HepG2 (cell line): Measurements from ENCODE around the gene UBE2O. TPM values are rescaled to one million over a fixed set of nuclear protein-coding genes. Genes with fewer than 3 reads are reported as not detected.
A peak's percentile ranks its signal among the peaks of the same experiment; 100 is the strongest.

Experiments
- CBX2 ChIP-seq, 2 experiments: fragments of 200-600 bp in 1 of 2; sonication (generic); formaldehyde crosslinking in 1 of 2; IDR thresholded peaks; 2 replicates each; pipeline versions ENCODE4 v1.7.0 to v1.8.1; 2018 to 2022; ENCODE audit warnings: low read depth in 2 of 2, low read length in 1 of 2, mild to moderate bottlenecking in 1 of 2, missing genetic modification reagents in 1 of 2
- CHCHD3 ChIP-seq: sonication (generic); formaldehyde crosslinking; IDR thresholded peaks from 2 replicates; pipeline ENCODE4 v1.8.0; 2022; ENCODE audit warnings: mild to moderate bottlenecking, missing genetic modification reagents, moderate library complexity
- HMG20A ChIP-seq: IDR thresholded peaks from 2 replicates; pipeline ENCODE4 v1.6.1; 2016; ENCODE audit warnings: borderline replicate concordance
- JARID2 ChIP-seq: sonication (generic); formaldehyde crosslinking; IDR thresholded peaks from 2 replicates; pipeline ENCODE4 v1.8.1; 2023; ENCODE audit warnings: missing genetic modification reagents, inconsistent platforms; ENCODE audit not compliant: insufficient replicate concordance
- KDM2A ChIP-seq: sonication (generic); formaldehyde crosslinking; IDR thresholded peaks from 2 replicates; pipeline ENCODE4 v1.4.0; 2020; ENCODE audit warnings: low read depth, missing genetic modification reagents, borderline replicate concordance
- KLF11 ChIP-seq: IDR thresholded peaks from 2 replicates; pipeline ENCODE4 v1.6.1; 2016; ENCODE audit warnings: missing compliant biosample characterization
- MAF1 ChIP-seq: sonication (generic); formaldehyde crosslinking; IDR thresholded peaks from 2 replicates; pipeline ENCODE4 v1.5.0; 2020; ENCODE audit warnings: missing genetic modification reagents, borderline replicate concordance
- MAFG ChIP-seq: sonication (generic); formaldehyde crosslinking; IDR thresholded peaks from 2 replicates; pipeline ENCODE4 v1.5.1; 2020; ENCODE audit warnings: mild to moderate bottlenecking, missing genetic modification reagents
- REL ChIP-seq: sonication (generic); formaldehyde crosslinking; conservative IDR thresholded peaks from 2 replicates; pipeline ENCODE4 v1.8.0; 2022; ENCODE audit warnings: mild to moderate bottlenecking, missing genetic modification reagents, moderate library complexity
- SMARCC2 ChIP-seq: fragments of 450-650 bp; IDR thresholded peaks from 2 replicates; pipeline ENCODE4 v1.6.1; 2017; ENCODE audit warnings: antibody characterized with exemption, mild to moderate bottlenecking
- SMC3 ChIP-seq: IDR thresholded peaks from 2 replicates; pipeline ENCODE4 v1.6.1; 2011; ENCODE audit warnings: low read length, improper control_type of control experiment
- TFDP1 ChIP-seq: IDR thresholded peaks from 2 replicates; pipeline ENCODE4 v1.6.1; 2016; ENCODE audit warnings: missing compliant biosample characterization, missing genetic modification reagents, borderline replicate concordance
- ZFP90 ChIP-seq: sonication (generic); formaldehyde crosslinking; IDR thresholded peaks from 2 replicates; pipeline ENCODE4 v1.8.0; 2022; ENCODE audit warnings: missing genetic modification reagents, mild to moderate bottlenecking, inconsistent platforms, borderline replicate concordance
- ZNF280D ChIP-seq: sonication (generic); formaldehyde crosslinking; IDR thresholded peaks from 2 replicates; pipeline ENCODE4 v1.5.1; 2020; ENCODE audit warnings: mild to moderate bottlenecking, missing genetic modification reagents
- ZNF382 ChIP-seq: sonication (generic); formaldehyde crosslinking; IDR thresholded peaks from 2 replicates; pipeline ENCODE4 v1.5.0; 2020; ENCODE audit warnings: missing genetic modification reagents, mild to moderate bottlenecking, borderline replicate concordance
- ZSCAN12 ChIP-seq: sonication (generic); formaldehyde crosslinking; IDR thresholded peaks from 2 replicates; pipeline ENCODE4 v1.9.0; 2021; ENCODE audit warnings: mild to moderate bottlenecking, missing genetic modification reagents
- polyA plus RNA-seq, 8 experiments: library from polyadenylated mRNA; depleted of rRNA in 3 of 8; stranded (reverse) in 7 of 8; unstranded in 1 of 8; fragments of >200 nt; fragmentation: Illumina TruSeq in 4 of 8; extraction: Trizol in 4 of 8; gene quantifications; 2 replicates each; pipeline versions ENCODE4 v1.2.1 to v1.2.3, GENCODE V29; 2011 to 2016; ENCODE audit warnings: low read depth in 4 of 8, missing spikeins in 1 of 8, mixed read lengths in 1 of 8; ENCODE audit not compliant: insufficient read depth in 1 of 8
- total RNA-seq, 5 experiments: library from RNA; depleted of rRNA; stranded (reverse); fragments of >200 nt; fragmentation: Illumina TruSeq; extraction: Trizol; gene quantifications; 2 replicates each; pipeline ENCODE4 v1.2.3, GENCODE V29; 2016; ENCODE audit warnings: low read depth in 1 of 5
- TF ChIP-seq, protein P1 (sequence below): sonication (generic); formaldehyde crosslinking; IDR thresholded peaks from 2 replicates; pipeline ENCODE4 v1.5.0; 2020; ENCODE audit warnings: mild to moderate bottlenecking, missing genetic modification reagents
- TF ChIP-seq, protein P2 (sequence below): sonication (generic); formaldehyde crosslinking; IDR thresholded peaks from 2 replicates; pipeline ENCODE4 v1.5.0; 2020; ENCODE audit warnings: mild to moderate bottlenecking, missing genetic modification reagents
- TF ChIP-seq, protein P3 (sequence below): sonication (generic); formaldehyde crosslinking; IDR thresholded peaks from 2 replicates; pipeline ENCODE4; 2020; ENCODE audit warnings: missing genetic modification reagents, mild to moderate bottlenecking, borderline replicate concordance

The UBE2O gene
- total and polyA plus RNA-seq, 2 of the 13 experiments (the other 11 are each of a cell fraction or from before 2014, with no cell fraction given) = 21.5 to 23.5 TPM

DNA sequence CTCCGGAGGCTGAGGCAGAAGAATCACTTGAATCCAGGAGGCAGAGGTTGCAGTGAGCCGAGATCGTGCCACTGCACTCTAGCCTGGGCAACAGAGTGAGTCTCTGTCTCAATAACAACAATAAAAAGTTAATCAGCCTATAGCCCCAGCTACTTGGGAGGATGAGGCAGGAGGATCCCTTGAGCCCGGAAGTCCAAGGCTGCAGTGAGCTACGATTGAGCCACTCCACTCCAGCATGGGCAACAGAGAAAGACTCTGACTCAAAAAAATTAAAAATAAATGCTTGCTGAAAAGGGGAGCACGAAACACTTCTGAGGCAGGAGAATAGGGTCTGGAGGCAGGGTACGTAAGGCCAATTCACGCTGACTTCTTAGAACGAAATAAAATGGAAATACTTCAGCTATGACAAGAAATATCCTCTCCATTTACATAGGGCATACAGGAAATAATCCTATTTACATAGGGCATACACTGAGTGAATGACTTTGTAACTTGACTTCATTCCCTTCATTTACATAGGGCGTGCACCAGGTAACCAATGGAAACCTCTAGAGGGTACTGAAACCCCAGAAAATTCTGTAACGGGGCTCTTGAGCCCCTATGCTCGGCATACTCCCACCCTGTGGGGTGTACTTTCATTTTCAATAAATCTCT, 96.0 kb downstream of the UBE2O start (continued):
- TF ChIP-seq ZFP90 (CRISPR knock-in tag) (no peak), ZNF382 (no peak), SMARCC2 (no peak), JARID2 (CRISPR knock-in tag) (no peak), MAF1 (no peak), TFDP1 (CRISPR knock-in tag) (no peak), KDM2A (CRISPR knock-in tag) (no peak), CHCHD3 (CRISPR knock-in tag) (no peak), SMC3 (no peak), REL (CRISPR knock-in tag) (no peak), HMG20A (CRISPR knock-in tag) (0 out of 2 replicates have a peak, but pooled peaks have one; percentile 5), KLF11 (no peak), ZNF280D (CRISPR knock-in tag) (no peak), MAFG (CRISPR knock-in tag) (no peak), ZSCAN12 (no peak), CBX2 (IDR thresholded peaks at IDR 0.05; ENCODE audit: low read depth, low read length) (no peak), CBX2 (CRISPR knock-in tag; IDR thresholded peaks at IDR 0.05; ENCODE audit: low read depth) (no peak)
- TF ChIP-seq, protein P1, sequence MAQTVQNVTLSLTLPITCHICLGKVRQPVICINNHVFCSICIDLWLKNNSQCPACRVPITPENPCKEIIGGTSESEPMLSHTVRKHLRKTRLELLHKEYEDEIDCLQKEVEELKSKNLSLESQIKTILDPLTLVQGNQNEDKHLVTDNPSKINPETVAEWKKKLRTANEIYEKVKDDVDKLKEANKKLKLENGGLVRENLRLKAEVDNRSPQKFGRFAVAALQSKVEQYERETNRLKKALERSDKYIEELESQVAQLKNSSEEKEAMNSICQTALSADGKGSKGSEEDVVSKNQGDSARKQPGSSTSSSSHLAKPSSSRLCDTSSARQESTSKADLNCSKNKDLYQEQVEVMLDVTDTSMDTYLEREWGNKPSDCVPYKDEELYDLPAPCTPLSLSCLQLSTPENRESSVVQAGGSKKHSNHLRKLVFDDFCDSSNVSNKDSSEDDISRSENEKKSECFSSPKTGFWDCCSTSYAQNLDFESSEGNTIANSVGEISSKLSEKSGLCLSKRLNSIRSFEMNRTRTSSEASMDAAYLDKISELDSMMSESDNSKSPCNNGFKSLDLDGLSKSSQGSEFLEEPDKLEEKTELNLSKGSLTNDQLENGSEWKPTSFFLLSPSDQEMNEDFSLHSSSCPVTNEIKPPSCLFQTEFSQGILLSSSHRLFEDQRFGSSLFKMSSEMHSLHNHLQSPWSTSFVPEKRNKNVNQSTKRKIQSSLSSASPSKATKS (CRISPR knock-in tag) = no peak
- TF ChIP-seq, protein P2, sequence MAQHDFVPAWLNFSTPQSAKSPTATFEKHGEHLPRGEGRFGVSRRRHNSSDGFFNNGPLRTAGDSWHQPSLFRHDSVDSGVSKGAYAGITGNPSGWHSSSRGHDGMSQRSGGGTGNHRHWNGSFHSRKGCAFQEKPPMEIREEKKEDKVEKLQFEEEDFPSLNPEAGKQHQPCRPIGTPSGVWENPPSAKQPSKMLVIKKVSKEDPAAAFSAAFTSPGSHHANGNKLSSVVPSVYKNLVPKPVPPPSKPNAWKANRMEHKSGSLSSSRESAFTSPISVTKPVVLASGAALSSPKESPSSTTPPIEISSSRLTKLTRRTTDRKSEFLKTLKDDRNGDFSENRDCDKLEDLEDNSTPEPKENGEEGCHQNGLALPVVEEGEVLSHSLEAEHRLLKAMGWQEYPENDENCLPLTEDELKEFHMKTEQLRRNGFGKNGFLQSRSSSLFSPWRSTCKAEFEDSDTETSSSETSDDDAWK (CRISPR knock-in tag) = no peak
- TF ChIP-seq, protein P3, sequence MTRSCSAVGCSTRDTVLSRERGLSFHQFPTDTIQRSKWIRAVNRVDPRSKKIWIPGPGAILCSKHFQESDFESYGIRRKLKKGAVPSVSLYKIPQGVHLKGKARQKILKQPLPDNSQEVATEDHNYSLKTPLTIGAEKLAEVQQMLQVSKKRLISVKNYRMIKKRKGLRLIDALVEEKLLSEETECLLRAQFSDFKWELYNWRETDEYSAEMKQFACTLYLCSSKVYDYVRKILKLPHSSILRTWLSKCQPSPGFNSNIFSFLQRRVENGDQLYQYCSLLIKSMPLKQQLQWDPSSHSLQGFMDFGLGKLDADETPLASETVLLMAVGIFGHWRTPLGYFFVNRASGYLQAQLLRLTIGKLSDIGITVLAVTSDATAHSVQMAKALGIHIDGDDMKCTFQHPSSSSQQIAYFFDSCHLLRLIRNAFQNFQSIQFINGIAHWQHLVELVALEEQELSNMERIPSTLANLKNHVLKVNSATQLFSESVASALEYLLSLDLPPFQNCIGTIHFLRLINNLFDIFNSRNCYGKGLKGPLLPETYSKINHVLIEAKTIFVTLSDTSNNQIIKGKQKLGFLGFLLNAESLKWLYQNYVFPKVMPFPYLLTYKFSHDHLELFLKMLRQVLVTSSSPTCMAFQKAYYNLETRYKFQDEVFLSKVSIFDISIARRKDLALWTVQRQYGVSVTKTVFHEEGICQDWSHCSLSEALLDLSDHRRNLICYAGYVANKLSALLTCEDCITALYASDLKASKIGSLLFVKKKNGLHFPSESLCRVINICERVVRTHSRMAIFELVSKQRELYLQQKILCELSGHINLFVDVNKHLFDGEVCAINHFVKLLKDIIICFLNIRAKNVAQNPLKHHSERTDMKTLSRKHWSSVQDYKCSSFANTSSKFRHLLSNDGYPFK = no peak
